OCI-LY7 (cell line): ENCODE data around the gene ATF2. TPM values are rescaled to one million over a fixed set of nuclear protein-coding genes. Genes with fewer than 3 reads are reported as not detected.

Experiments
- BruUV-seq: library from RNA; stranded (reverse); fragments of 400-500 nt; replicated peaks from 2 replicates; lab custom pipeline; 2021; lab: Mats Ljungman, UMichigan
- CTCF ChIA-PET: fragments of 300-600 bp; sonication (Branson Sonifier 250); formaldehyde crosslinking; loops from one replicate; lab custom pipeline; 2022; ENCODE audit warnings: antibody characterized with exemption; ENCODE audit not compliant: unreplicated experiment; lab: Charles Lee
- POLR2A ChIA-PET: fragments of 300-600 bp; sonication (Branson Sonifier 250); formaldehyde crosslinking; loops from one replicate; lab custom pipeline; 2022; ENCODE audit warnings: antibody characterized with exemption; lab: Charles Lee
- DNase-seq: peaks from one replicate; pipeline ENCODE4 v3.0.0-alpha.2; 2015; ENCODE audit warnings: low spot score
- H2AFZ ChIP-seq: fragments of 200-600 bp; sonication (generic), shearing (Covaris generic); 2 replicates; pipeline ENCODE4 v1.6.1; 2014; ENCODE audit warnings: mild to moderate bottlenecking, antibody characterized with exemption, low read length, moderate library complexity
- H3K27ac ChIP-seq: fragments of 200-600 bp; sonication (generic); 2 replicates; pipeline ENCODE4 v1.5.1; 2014; ENCODE audit warnings: mixed run types, low read depth, mild to moderate bottlenecking, moderate library complexity, low read length, inconsistent platforms; ENCODE audit not compliant: poor library complexity, severe bottlenecking
- H3K36me3 ChIP-seq: fragments of 200-600 bp; sonication (generic); 2 replicates; pipeline ENCODE4 v1.6.1; 2014; ENCODE audit warnings: mild to moderate bottlenecking, antibody characterized with exemption, low read length, moderate library complexity, mixed read lengths; ENCODE audit not compliant: insufficient read depth
- H3K4me1 ChIP-seq: fragments of 200-600 bp; sonication (generic); 2 replicates; pipeline ENCODE4 v1.5.1; 2014; ENCODE audit warnings: mild to moderate bottlenecking, low read length; ENCODE audit not compliant: insufficient read depth, poor library complexity, severe bottlenecking
- H3K4me2 ChIP-seq: fragments of 200-600 bp; sonication (generic); 2 replicates; pipeline ENCODE4 v1.6.1; 2014; ENCODE audit warnings: mild to moderate bottlenecking, low read length
- H3K4me3 ChIP-seq: fragments of 200-600 bp; sonication (generic); 2 replicates; pipeline ENCODE4 v1.5.1; 2014; ENCODE audit warnings: mild to moderate bottlenecking, low read depth, low read length; ENCODE audit not compliant: poor library complexity, severe bottlenecking
- H3K79me2 ChIP-seq: fragments of 200-600 bp; sonication (generic); 2 replicates; pipeline ENCODE4 v1.6.1; 2016; ENCODE audit warnings: low read depth, mild to moderate bottlenecking, low read length, moderate library complexity, mixed read lengths; ENCODE audit not compliant: insufficient read depth
- H3K9me2 ChIP-seq: fragments of 200-600 bp; sonication (generic); 2 replicates; pipeline ENCODE4 v1.6.1; 2016; ENCODE audit warnings: mild to moderate bottlenecking, low read length, mixed read lengths; ENCODE audit not compliant: insufficient read depth
- H3K9me3 ChIP-seq: fragments of 200-600 bp; sonication (generic); 2 replicates; pipeline ENCODE4 v1.6.1; 2014; ENCODE audit warnings: mild to moderate bottlenecking, mixed run types, low read length, mixed read lengths
- H4K20me1 ChIP-seq: fragments of 200-600 bp; sonication (generic); 2 replicates; pipeline ENCODE4 v1.6.1; 2014; ENCODE audit warnings: mild to moderate bottlenecking, antibody characterized with exemption, low read length, moderate library complexity, mixed read lengths; ENCODE audit not compliant: insufficient read depth
- CTCF ChIP-seq: fragments of 200-600 bp; sonication (generic); conservative IDR thresholded peaks from 2 replicates; pipeline ENCODE4 v1.5.1; 2014; ENCODE audit warnings: mild to moderate bottlenecking, antibody characterized with exemption, low read length, moderate library complexity, mixed read lengths
- EZH2phosphoT487 ChIP-seq: fragments of 200-600 bp; sonication (generic); IDR thresholded peaks from 2 replicates; pipeline ENCODE4 v1.6.1; 2018; ENCODE audit warnings: low read depth, borderline replicate concordance, mild to moderate bottlenecking, mixed run types, antibody characterized with exemption, low read length, moderate library complexity, mixed read lengths
- intact Hi-C: fragments of 100-400 bp; cut with micrococcal nuclease; formaldehyde crosslinking; loops from one replicate; pipeline ENCODE4 v1.10.0; 2022; ENCODE audit not compliant: unreplicated experiment
- microRNA-seq: library from miRNA; unstranded; fragments of <30 nt; microRNA quantifications from one replicate; pipeline ENCODE4 v1.2.0, GENCODE V29; 2022; ENCODE audit warnings: borderline replicate concordance
- small RNA-seq: library from RNA; depleted of rRNA; stranded (forward); fragments of <200 nt; gene quantifications from one replicate; pipeline ENCODE3, GENCODE V24; 2014
- total RNA-seq, 2 experiments: library from RNA; depleted of rRNA in 1 of 2; stranded (reverse); fragments of >200 nt in 1 of 2; shearing (Covaris generic) in 1 of 2; gene quantifications; 2 replicates each; pipeline ENCODE4 v1.2.3, GENCODE V29; 2014 to 2022

The ATF2 gene
- total RNA-seq, 2 experiments from 2014 or later, result 22.7 to 43.3 TPM

- Histone ChIP-seq H3K27ac (no peak overlapping the region), H4K20me1 (no peaks in the 10 kb centered on the region), H3K4me2 (no peak overlapping the region), H2AFZ (no peak overlapping the region), H3K79me2 (no peaks in the 10 kb centered on the region), H3K4me1 (no peaks in the 10 kb centered on the region), H3K4me3 (no peak overlapping the region), H3K36me3 (no peaks in the 10 kb centered on the region), H3K9me2 (no peaks in the 10 kb centered on the region), H3K9me3 (no peaks in the 10 kb centered on the region)
- intact Hi-C loops, result no loop called here
- DNase-seq, result no peak
- POLR2A ChIA-PET, result no interaction called here
- CTCF ChIA-PET, result no interaction called here
- TF ChIP-seq CTCF, result no peak
- TF ChIP-seq EZH2phosphoT487, result no peak
- BruUV-seq, result no TSS peak
Observed at GRCh38 chr2:175025233-175025632, 142.8 kb downstream of the ATF2 start.

- H3K9me2 ChIP-seq, result no peaks in the 10 kb centered on the region
- H3K36me3 ChIP-seq, result no peaks in the 10 kb centered on the region
- intact Hi-C loops, result no loop called here
- ChIA-PET POLR2A (interaction anchor here (0.6 to 1.3 kb wide), 2 partner anchors 15 to 43 kb away, joined by 3 read pairs; no protein-coding TSS in a partner anchor), CTCF (no interaction called here)
- BruUV-seq, result no TSS peak
- H4K20me1 ChIP-seq, result no peaks in the 10 kb centered on the region
- H3K9me3 ChIP-seq, result no peaks in the 10 kb centered on the region
- H3K4me2 ChIP-seq, result no peak overlapping the region
- H3K27ac ChIP-seq, result no peak overlapping the region
- no peak for DNase-seq
- no peaks in the 10 kb centered on the region for H3K4me1 ChIP-seq
- H2AFZ ChIP-seq, result no peak overlapping the region
- TF ChIP-seq EZH2phosphoT487, result no peak
- no peak for TF ChIP-seq CTCF
- no peaks in the 10 kb centered on the region for H3K79me2 ChIP-seq
- no peak overlapping the region for H3K4me3 ChIP-seq
Observed at GRCh38 chr2:175022923-175023322, 145.1 kb downstream of the ATF2 start.

Small RNA genes lying within 50 kb of the gene (microRNA-seq; reads per million reads assigned to microRNA genes)
- not detected for gene MIR933

Small RNA genes lying within 50 kb of the gene (small RNA-seq; reads per million reads assigned to genes)
- gene MIR933 (not detected), gene RF02271 (not detected), gene RNU6-1290P (not detected), gene RNU6-763P (not detected)

Other genes starting within 250 kb of the ATF2 start
- 0.44 TPM in 1 of 2 replicates, not detected in the other for gene CHN1, start 162.8 kb downstream of the ATF2 start, total RNA-seq (2014; rRNA removed; shearing (Covaris generic))
- not detected in 2 replicates for gene CHN1, start 162.8 kb downstream of the ATF2 start, total RNA-seq (2022)
- 149 and 161 TPM in 2 replicates for gene ATP5MC3, start 13.5 kb upstream of the ATF2 start, total RNA-seq (2014; rRNA removed; shearing (Covaris generic))
- 300 and 371 TPM in 2 replicates for gene ATP5MC3, start 13.5 kb upstream of the ATF2 start, total RNA-seq (2022)